HepG2 (cell line): Measurements from ENCODE around the gene C1orf74. TPM values are rescaled to one million over a fixed set of nuclear protein-coding genes. Genes with fewer than 3 reads are reported as not detected.

Experiments used
- ATAC-seq: fragments of 200-7000 bp; cut with Tn5 transposase; 3 replicates; pipeline ENCODE4 v1.9.1; 2020; ENCODE audit warnings: mild to moderate bottlenecking, moderate library complexity
- BruUV-seq: library from RNA; stranded (reverse); fragments of 400-500 nt; replicated peaks from 2 replicates; lab custom pipeline; 2021; lab: Mats Ljungman, UMichigan
- CTCF ChIA-PET: fragments of 300-600 bp; formaldehyde crosslinking; extraction: SDS; loops from one replicate; lab custom pipeline; 2021; ENCODE audit warnings: low total read pairs, inconsistent platforms, low intra/inter-chr PET ratio; lab: Yijun Ruan, JAX
- POLR2A ChIA-PET: fragments of 350-600 bp; sonication (Branson Sonifier 250); formaldehyde crosslinking; loops from one replicate; lab custom pipeline; 2020; ENCODE audit warnings: antibody characterized with exemption, inconsistent platforms; lab: Yijun Ruan, JAX
- DNase-seq: peaks from one replicate; pipeline ENCODE4 v3.0.0-alpha.2; 2015; ENCODE audit warnings: low spot score
- FAIRE-seq: peaks from 3 replicates; lab custom pipeline; 2011; peaks lifted over from hg19 to GRCh38; lab: Jason Lieb, UNC
- H2AFZ ChIP-seq: one replicate; pipeline ENCODE4 v1.6.1; 2011; ENCODE audit warnings: low read length, inconsistent platforms
- H3K27ac ChIP-seq: fragments of 300-600 bp; 3 replicates; pipeline ENCODE4 v1.8.0; 2011; ENCODE audit warnings: mixed run types, mild to moderate bottlenecking, mixed read lengths, low read length, inconsistent platforms; ENCODE audit not compliant: insufficient read depth; ENCODE audit errors: extremely low read length
- H3K27me3 ChIP-seq, 2 experiments: fragments of 200-600 bp in 1 of 2; 2 replicates in 1 of 2; 3 replicates in 1 of 2; pipeline versions ENCODE4 v1.6.0 to v1.8.0; 2011; ENCODE audit warnings: low read length in 2 of 2, mild to moderate bottlenecking in 2 of 2, moderate library complexity in 2 of 2, inconsistent platforms in 1 of 2; ENCODE audit not compliant: insufficient read depth in 2 of 2, control insufficient read depth in 1 of 2
- H3K36me3 ChIP-seq, 2 experiments: fragments of 200-600 bp in 1 of 2; replicated peaks in 1 of 2; 2 replicates in 1 of 2; 3 replicates in 1 of 2; pipeline versions ENCODE4 v1.5.1 to v1.8.0; 2011; ENCODE audit warnings: low read length in 2 of 2, inconsistent platforms in 1 of 2; ENCODE audit not compliant: insufficient read depth in 2 of 2, control insufficient read depth in 1 of 2
- H3K4me1 ChIP-seq: 2 replicates; pipeline ENCODE4 v1.5.1; 2012; ENCODE audit warnings: low read length, inconsistent platforms; ENCODE audit not compliant: insufficient read depth
- H3K4me2 ChIP-seq: 2 replicates; pipeline ENCODE4 v1.6.0; 2011; ENCODE audit warnings: low read depth, low read length, inconsistent platforms
- H3K4me3 ChIP-seq, 3 experiments: fragments of 200-600 bp in 1 of 3; sonication (generic), shearing (Covaris generic) in 1 of 3; replicated peaks in 1 of 3; 2 replicates each; pipeline ENCODE4 v1.5.1; 2011 to 2016; ENCODE audit warnings: low read length in 3 of 3, inconsistent platforms in 2 of 3, low read depth in 2 of 3, mild to moderate bottlenecking in 2 of 3, control low read depth in 1 of 3, mixed read lengths in 1 of 3; ENCODE audit not compliant: insufficient read depth in 1 of 3
- H3K79me2 ChIP-seq: one replicate; pipeline ENCODE4 v1.6.1; 2011; ENCODE audit warnings: low read length, inconsistent platforms; ENCODE audit not compliant: insufficient read depth
- H3K9ac ChIP-seq: 2 replicates; pipeline ENCODE4 v1.6.0; 2011; ENCODE audit warnings: mild to moderate bottlenecking, low read depth, low read length, inconsistent platforms; ENCODE audit not compliant: insufficient read depth
- H3K9me3 ChIP-seq: 2 replicates; pipeline ENCODE4 v1.5.1; 2012; ENCODE audit warnings: mild to moderate bottlenecking, low read length
- H4K20me1 ChIP-seq: 2 replicates; pipeline ENCODE4 v1.6.0; 2011; ENCODE audit warnings: inconsistent platforms, mild to moderate bottlenecking, low read length, moderate library complexity; ENCODE audit not compliant: insufficient read depth
- FOXC1 ChIP-seq: sonication (generic); formaldehyde crosslinking; IDR thresholded peaks from 2 replicates; pipeline ENCODE4 v1.8.0; 2022; ENCODE audit warnings: mild to moderate bottlenecking, missing genetic modification reagents, borderline replicate concordance
- FOXM1 ChIP-seq: sonication (generic); formaldehyde crosslinking; IDR thresholded peaks from 2 replicates; pipeline ENCODE4 v1.5.0; 2020; ENCODE audit warnings: missing genetic modification reagents
- GABPB1 ChIP-seq: IDR thresholded peaks from 2 replicates; pipeline ENCODE4 v1.6.1; 2016; ENCODE audit warnings: mild to moderate bottlenecking, missing genetic modification reagents, moderate library complexity, missing compliant biosample characterization
- MAFG ChIP-seq: sonication (generic); formaldehyde crosslinking; IDR thresholded peaks from 2 replicates; pipeline ENCODE4 v1.5.1; 2020; ENCODE audit warnings: mild to moderate bottlenecking, missing genetic modification reagents
- PHF21A ChIP-seq: sonication (generic); formaldehyde crosslinking; IDR thresholded peaks from 2 replicates; pipeline ENCODE4 v1.5.0; 2020; ENCODE audit warnings: mild to moderate bottlenecking, missing genetic modification reagents
- RFXAP ChIP-seq: sonication (generic); formaldehyde crosslinking; IDR thresholded peaks from 2 replicates; pipeline ENCODE4 v1.4.0; 2020; ENCODE audit warnings: missing genetic modification reagents, borderline replicate concordance
- TEAD2 ChIP-seq: sonication (generic); formaldehyde crosslinking; IDR thresholded peaks from 2 replicates; pipeline ENCODE4 v1.9.0; 2021; ENCODE audit warnings: missing genetic modification reagents
- ZNF557 ChIP-seq: sonication (generic); formaldehyde crosslinking; IDR thresholded peaks from 2 replicates; pipeline ENCODE4 v1.4.0; 2020; ENCODE audit warnings: missing genetic modification reagents
- ZNF644 ChIP-seq: IDR thresholded peaks from 2 replicates; pipeline ENCODE4 v1.6.1; 2016; ENCODE audit warnings: low read depth
- WGBS: methylation state at CpG from one replicate; pipeline ENCODE4 v1.1.6; 2017; ENCODE audit warnings: low lambda C conversion rate; 5-methylcytosine and 5-hydroxymethylcytosine counted together
- in situ Hi-C: cut with HindIII; loops from 2 replicates; pipeline ENCODE4 v1.10.0; 2017; ENCODE audit warnings: low pct_unique_long_range_greater_than_20kb; ENCODE audit not compliant: extremely low pct_ligation_motif_present
- intact Hi-C: fragments of 100-400 bp; cut with micrococcal nuclease; formaldehyde crosslinking; loops from one replicate; pipeline ENCODE4 v1.10.0; 2022; ENCODE audit not compliant: unreplicated experiment
- polyA plus RNA-seq, 8 experiments: library from polyadenylated mRNA; depleted of rRNA in 3 of 8; stranded (reverse) in 7 of 8; unstranded in 1 of 8; fragments of >200 nt; fragmentation: Illumina TruSeq in 4 of 8; extraction: Trizol in 4 of 8; gene quantifications; 2 replicates each; pipeline versions ENCODE4 v1.2.1 to v1.2.3, GENCODE V29; 2011 to 2016; ENCODE audit warnings: low read depth in 4 of 8, missing spikeins in 1 of 8, mixed read lengths in 1 of 8; ENCODE audit not compliant: insufficient read depth in 1 of 8
- total RNA-seq, 5 experiments: library from RNA; depleted of rRNA; stranded (reverse); fragments of >200 nt; fragmentation: Illumina TruSeq; extraction: Trizol; gene quantifications; 2 replicates each; pipeline ENCODE4 v1.2.3, GENCODE V29; 2016; ENCODE audit warnings: low read depth in 1 of 5
- TF ChIP-seq, protein P1 (sequence below): sonication (generic); formaldehyde crosslinking; IDR thresholded peaks from 2 replicates; pipeline ENCODE4 v1.5.1; 2020; ENCODE audit warnings: missing genetic modification reagents, mild to moderate bottlenecking, borderline replicate concordance
- TF ChIP-seq, protein P2 (sequence below): sonication (generic); formaldehyde crosslinking; IDR thresholded peaks from 2 replicates; pipeline ENCODE4 v1.5.1; 2020; ENCODE audit warnings: mild to moderate bottlenecking, missing genetic modification reagents, moderate library complexity
- TF ChIP-seq, protein P3 (sequence below): IDR thresholded peaks from 2 replicates; pipeline ENCODE4 v1.6.1; 2016; ENCODE audit warnings: low read depth, borderline replicate concordance
- TF ChIP-seq, protein P4 (sequence below): fragments of 450-650 bp; IDR thresholded peaks from 2 replicates; pipeline ENCODE4 v1.6.1; 2017; ENCODE audit warnings: mild to moderate bottlenecking
- TF ChIP-seq, protein P5 (sequence below): IDR thresholded peaks from 2 replicates; pipeline ENCODE4 v1.6.1; 2016; ENCODE audit warnings: control low read depth
- TF ChIP-seq, protein P6 (sequence below): sonication (generic); formaldehyde crosslinking; conservative IDR thresholded peaks from 2 replicates; pipeline ENCODE4 v1.4.0; 2020; ENCODE audit warnings: missing genetic modification reagents

The C1orf74 gene
- total and polyA plus RNA-seq, 2 of the 13 experiments (the other 11 are each of a cell fraction or from before 2014, with no cell fraction given) = 0.33 to 0.71 TPM

DNA sequence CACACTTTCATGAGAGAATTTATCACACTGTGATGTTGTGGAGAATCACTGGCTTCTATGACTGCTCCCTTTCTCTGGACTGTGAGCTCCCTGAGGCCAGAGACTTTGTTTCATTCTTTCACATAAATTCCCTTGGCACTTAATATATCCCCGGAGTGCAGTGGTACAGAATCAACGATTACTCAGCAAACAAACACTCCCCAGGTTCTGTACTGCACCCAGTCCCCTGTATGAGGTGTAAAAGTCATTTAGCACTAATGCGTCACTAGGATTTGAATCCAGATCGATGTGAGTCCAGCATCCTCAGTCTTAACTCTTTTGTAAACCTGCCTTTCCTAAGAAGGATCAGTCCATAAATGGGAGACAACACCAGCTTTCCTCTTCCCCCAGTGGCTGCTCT, 36.6 kb upstream of the C1orf74 start:
- intact Hi-C loops = loop anchor here (5.0 kb wide), 1 partner anchor 74 kb away; no protein-coding TSS in a partner anchor
- Histone ChIP-seq H3K36me3 (no peaks in the 10 kb centered on the region), H3K27ac (no peak overlapping the region), H3K9me3 (no peaks in the 10 kb centered on the region), H3K4me3 (no peak overlapping the region), H3K9ac (no peak overlapping the region), H2AFZ (no peak overlapping the region), H3K4me1 (peaks cover 14% of the 10 kb centered on the region), H3K4me2 (no peak overlapping the region), H3K27me3 (peaks cover 0 to 6% of the 10 kb centered on the region in 2 experiments; a peak in 2 of 5 replicates), H4K20me1 (no peaks in the 10 kb centered on the region), H3K79me2 (no peaks in the 10 kb centered on the region)
- DNase-seq (no peak), FAIRE-seq (no peak), ATAC-seq (no peak)
- WGBS = 0% methylated on average over 4 of the region's 4 CpGs
- in situ Hi-C loops = no loop called here
- no TSS peak for BruUV-seq
- POLR2A ChIA-PET = no interaction called here
- CTCF ChIA-PET = no interaction called here
- TF ChIP-seq, protein P1, sequence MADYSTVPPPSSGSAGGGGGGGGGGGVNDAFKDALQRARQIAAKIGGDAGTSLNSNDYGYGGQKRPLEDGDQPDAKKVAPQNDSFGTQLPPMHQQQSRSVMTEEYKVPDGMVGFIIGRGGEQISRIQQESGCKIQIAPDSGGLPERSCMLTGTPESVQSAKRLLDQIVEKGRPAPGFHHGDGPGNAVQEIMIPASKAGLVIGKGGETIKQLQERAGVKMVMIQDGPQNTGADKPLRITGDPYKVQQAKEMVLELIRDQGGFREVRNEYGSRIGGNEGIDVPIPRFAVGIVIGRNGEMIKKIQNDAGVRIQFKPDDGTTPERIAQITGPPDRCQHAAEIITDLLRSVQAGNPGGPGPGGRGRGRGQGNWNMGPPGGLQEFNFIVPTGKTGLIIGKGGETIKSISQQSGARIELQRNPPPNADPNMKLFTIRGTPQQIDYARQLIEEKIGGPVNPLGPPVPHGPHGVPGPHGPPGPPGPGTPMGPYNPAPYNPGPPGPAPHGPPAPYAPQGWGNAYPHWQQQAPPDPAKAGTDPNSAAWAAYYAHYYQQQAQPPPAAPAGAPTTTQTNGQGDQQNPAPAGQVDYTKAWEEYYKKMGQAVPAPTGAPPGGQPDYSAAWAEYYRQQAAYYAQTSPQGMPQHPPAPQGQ (CRISPR knock-in tag) = no peak
- TF ChIP-seq ZNF557 (CRISPR knock-in tag) (no peak), GABPB1 (CRISPR knock-in tag) (no peak), FOXM1 (CRISPR knock-in tag) (no peak), RFXAP (CRISPR knock-in tag) (no peak), FOXC1 (CRISPR knock-in tag) (no peak), PHF21A (CRISPR knock-in tag) (no peak), TEAD2 (CRISPR knock-in tag) (no peak), ZNF644 (CRISPR knock-in tag) (no peak), MAFG (CRISPR knock-in tag) (no peak)
- TF ChIP-seq, protein P2, sequence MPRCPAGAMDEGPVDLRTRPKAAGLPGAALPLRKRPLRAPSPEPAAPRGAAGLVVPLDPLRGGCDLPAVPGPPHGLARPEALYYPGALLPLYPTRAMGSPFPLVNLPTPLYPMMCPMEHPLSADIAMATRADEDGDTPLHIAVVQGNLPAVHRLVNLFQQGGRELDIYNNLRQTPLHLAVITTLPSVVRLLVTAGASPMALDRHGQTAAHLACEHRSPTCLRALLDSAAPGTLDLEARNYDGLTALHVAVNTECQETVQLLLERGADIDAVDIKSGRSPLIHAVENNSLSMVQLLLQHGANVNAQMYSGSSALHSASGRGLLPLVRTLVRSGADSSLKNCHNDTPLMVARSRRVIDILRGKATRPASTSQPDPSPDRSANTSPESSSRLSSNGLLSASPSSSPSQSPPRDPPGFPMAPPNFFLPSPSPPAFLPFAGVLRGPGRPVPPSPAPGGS (CRISPR knock-in tag) = no peak
- TF ChIP-seq, protein P3, sequence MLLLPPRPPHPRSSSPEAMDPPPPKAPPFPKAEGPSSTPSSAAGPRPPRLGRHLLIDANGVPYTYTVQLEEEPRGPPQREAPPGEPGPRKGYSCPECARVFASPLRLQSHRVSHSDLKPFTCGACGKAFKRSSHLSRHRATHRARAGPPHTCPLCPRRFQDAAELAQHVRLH (CRISPR knock-in tag) = no peak
- TF ChIP-seq, protein P4, sequence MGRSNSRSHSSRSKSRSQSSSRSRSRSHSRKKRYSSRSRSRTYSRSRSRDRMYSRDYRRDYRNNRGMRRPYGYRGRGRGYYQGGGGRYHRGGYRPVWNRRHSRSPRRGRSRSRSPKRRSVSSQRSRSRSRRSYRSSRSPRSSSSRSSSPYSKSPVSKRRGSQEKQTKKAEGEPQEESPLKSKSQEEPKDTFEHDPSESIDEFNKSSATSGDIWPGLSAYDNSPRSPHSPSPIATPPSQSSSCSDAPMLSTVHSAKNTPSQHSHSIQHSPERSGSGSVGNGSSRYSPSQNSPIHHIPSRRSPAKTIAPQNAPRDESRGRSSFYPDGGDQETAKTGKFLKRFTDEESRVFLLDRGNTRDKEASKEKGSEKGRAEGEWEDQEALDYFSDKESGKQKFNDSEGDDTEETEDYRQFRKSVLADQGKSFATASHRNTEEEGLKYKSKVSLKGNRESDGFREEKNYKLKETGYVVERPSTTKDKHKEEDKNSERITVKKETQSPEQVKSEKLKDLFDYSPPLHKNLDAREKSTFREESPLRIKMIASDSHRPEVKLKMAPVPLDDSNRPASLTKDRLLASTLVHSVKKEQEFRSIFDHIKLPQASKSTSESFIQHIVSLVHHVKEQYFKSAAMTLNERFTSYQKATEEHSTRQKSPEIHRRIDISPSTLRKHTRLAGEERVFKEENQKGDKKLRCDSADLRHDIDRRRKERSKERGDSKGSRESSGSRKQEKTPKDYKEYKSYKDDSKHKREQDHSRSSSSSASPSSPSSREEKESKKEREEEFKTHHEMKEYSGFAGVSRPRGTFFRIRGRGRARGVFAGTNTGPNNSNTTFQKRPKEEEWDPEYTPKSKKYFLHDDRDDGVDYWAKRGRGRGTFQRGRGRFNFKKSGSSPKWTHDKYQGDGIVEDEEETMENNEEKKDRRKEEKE = no peak
- TF ChIP-seq, protein P5, sequence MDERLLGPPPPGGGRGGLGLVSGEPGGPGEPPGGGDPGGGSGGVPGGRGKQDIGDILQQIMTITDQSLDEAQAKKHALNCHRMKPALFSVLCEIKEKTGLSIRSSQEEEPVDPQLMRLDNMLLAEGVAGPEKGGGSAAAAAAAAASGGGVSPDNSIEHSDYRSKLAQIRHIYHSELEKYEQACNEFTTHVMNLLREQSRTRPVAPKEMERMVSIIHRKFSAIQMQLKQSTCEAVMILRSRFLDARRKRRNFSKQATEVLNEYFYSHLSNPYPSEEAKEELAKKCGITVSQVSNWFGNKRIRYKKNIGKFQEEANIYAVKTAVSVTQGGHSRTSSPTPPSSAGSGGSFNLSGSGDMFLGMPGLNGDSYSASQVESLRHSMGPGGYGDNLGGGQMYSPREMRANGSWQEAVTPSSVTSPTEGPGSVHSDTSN (CRISPR knock-in tag) = no peak
- TF ChIP-seq, protein P6, sequence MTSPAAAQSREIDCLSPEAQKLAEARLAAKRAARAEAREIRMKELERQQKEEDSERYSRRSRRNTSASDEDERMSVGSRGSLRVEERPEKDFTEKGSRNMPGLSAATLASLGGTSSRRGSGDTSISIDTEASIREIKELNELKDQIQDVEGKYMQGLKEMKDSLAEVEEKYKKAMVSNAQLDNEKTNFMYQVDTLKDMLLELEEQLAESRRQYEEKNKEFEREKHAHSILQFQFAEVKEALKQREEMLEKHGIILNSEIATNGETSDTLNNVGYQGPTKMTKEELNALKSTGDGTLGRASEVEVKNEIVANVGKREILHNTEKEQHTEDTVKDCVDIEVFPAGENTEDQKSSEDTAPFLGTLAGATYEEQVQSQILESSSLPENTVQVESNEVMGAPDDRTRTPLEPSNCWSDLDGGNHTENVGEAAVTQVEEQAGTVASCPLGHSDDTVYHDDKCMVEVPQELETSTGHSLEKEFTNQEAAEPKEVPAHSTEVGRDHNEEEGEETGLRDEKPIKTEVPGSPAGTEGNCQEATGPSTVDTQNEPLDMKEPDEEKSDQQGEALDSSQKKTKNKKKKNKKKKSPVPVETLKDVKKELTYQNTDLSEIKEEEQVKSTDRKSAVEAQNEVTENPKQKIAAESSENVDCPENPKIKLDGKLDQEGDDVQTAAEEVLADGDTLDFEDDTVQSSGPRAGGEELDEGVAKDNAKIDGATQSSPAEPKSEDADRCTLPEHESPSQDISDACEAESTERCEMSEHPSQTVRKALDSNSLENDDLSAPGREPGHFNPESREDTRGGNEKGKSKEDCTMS (CRISPR knock-in tag) = no peak
